ENCODE results near the gene CCBE1.
"Not testable (repeated sequence)": the region's sequence is repeated elsewhere in the genome, so short reads cannot be mapped to it uniquely, and the experiment has no call there.

Gene CCBE1

GRCh38 chr18:59674186-59674902 is 22.9 kb downstream of the CCBE1 start:
- no peaks in the 10 kb centered on the region for H4K20me1 ChIP-seq
- H3K27me3 ChIP-seq, result no peaks in the 10 kb centered on the region
- H3K27ac ChIP-seq, result no peak overlapping the region
- no peak overlapping the region for H3K4me2 ChIP-seq
- H3K4me1 ChIP-seq, result no peaks in the 10 kb centered on the region
- H3K4me3 ChIP-seq, result no peak overlapping the region
- H3K36me3 ChIP-seq, result no peaks in the 10 kb centered on the region
- no peaks in the 10 kb centered on the region for H3K9me3 ChIP-seq (replicated peaks in 1 of 11)
- peak in 1 of 11 experiments; percentile 20; a peak in 1 of 22 replicates for TF ChIP-seq Cebpa-rat (IDR thresholded peaks at IDR 0.05)
- no peak overlapping the region for H3K9ac ChIP-seq

DNA sequence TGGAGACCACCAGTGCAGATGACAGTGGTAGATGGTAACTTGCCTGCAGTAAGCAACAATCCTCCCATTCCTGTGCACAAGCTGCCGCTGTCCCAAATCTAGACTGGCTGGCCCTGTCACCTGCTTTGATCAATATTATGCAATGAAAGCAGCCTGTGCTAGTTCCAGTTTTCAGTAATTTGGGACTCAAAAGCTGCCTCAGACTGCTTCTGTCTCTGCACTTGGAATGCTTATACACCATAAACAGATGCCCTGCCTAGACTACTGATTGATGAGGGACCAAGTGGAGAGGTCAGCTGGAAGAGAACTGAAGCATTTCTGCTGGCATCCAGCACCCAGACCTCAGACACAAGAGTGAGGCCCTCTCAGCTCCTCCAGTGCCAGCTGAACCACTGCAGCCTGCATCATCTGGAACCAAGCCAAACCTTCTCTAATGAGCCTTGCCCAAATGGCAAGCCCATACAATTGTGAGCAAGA is 24.9 kb downstream of the CCBE1 start:
- Histone ChIP-seq H3K4me1 (no peaks in the 10 kb centered on the region), H3K9me3 (replicated peaks in 1 of 11) (no peaks in the 10 kb centered on the region), H3K4me2 (no peak overlapping the region), H3K9ac (no peak overlapping the region), H3K4me3 (no peak overlapping the region), H3K27me3 (no peaks in the 10 kb centered on the region), H3K27ac (no peak overlapping the region), H4K20me1 (no peaks in the 10 kb centered on the region), H3K36me3 (no peaks in the 10 kb centered on the region)
- no peak for TF ChIP-seq Cebpa-rat (IDR thresholded peaks at IDR 0.05)

DNA sequence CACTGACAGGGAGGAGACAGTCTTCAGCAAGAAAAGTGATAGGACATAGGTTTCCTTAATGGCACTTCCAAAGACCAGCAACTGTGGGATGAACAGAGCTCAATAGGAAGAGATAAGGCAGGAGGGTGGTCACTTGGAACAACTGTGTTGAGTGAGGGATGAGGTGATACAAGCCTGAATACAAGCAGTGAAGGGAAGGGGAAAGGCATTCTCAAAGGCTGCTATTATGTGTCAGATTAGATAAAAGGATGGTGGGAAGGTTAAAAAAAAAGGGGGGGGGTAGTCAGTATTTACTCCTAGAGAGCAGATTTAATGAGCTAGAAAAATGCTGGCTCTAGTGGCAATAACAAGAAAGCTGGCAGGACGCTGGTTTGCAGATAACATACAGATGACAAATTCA is 25.7 kb downstream of the CCBE1 start:
- Histone ChIP-seq H3K9me3 (replicated peaks in 1 of 11) (no peaks in the 10 kb centered on the region), H4K20me1 (no peaks in the 10 kb centered on the region), H3K4me2 (no peak overlapping the region), H3K9ac (no peak overlapping the region), H3K4me1 (no peaks in the 10 kb centered on the region), H3K27me3 (no peaks in the 10 kb centered on the region), H3K27ac (no peak overlapping the region), H3K4me3 (no peak overlapping the region), H3K36me3 (no peaks in the 10 kb centered on the region)
- no peak for TF ChIP-seq Cebpa-rat (IDR thresholded peaks at IDR 0.05)

DNA sequence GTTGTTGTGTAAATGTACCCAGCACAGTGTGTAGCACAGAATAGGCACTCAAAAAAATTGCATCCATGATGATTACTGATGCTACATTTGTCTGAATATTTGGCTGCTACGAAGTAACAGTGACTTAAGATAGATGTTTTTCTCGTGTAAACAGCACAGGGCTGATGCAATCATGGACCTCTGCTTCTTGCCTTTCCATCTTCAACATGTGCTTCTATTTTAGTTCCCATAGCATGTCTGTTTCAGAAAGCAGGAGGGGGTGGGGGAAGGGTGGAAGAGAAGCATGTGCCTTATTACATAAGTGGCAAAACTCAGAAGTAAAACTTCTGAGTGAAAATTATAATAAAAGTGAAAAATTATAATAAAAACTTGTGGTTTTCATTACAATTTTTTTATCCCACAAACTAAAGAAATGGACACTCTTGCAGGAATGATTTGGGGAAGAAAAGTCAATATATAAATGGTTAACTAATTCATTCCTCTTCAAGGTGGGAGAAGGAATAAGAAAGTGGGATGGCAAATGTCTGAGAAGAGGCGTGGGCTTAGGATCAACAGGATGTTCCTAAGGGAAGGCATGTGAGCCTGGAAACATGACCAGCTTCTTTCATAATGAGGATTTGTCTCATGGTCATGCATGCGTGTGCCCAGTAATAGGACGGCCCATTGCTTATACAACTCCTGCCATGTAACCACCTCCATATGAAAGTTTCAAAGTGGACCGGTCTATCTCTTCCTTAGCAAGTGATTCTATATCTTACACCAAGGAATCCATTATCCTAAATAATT is 27.2 kb downstream of the CCBE1 start:
- no peaks in the 10 kb centered on the region for H3K36me3 ChIP-seq
- H3K9ac ChIP-seq, result no peak overlapping the region
- H3K4me1 ChIP-seq, result no peaks in the 10 kb centered on the region
- no peak overlapping the region for H3K27ac ChIP-seq
- H4K20me1 ChIP-seq, result no peaks in the 10 kb centered on the region
- no peaks in the 10 kb centered on the region for H3K27me3 ChIP-seq
- H3K4me3 ChIP-seq, result no peak overlapping the region
- TF ChIP-seq Cebpa-rat (IDR thresholded peaks at IDR 0.05), result no peak
- H3K9me3 ChIP-seq (replicated peaks in 1 of 11), result no peaks in the 10 kb centered on the region
- no peak overlapping the region for H3K4me2 ChIP-seq

DNA sequence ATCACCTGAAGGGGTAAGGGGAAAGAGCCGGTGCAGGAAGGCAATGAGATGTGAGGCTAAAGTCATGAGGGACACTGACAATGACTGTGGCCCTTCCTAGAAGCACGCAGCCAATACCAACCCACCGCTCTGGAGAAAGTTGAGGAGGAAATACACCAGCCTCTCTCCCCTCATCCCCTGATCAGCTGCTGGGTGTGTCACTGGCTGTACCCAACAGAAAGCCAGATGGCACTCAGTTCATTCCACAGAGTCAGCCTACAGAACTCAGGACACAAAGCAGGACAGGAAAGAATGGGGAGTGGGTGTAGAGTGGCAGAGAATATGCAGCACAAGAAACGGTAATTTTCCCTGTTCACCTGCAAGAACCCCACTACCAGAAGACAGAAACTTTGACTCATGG is 29.7 kb downstream of the CCBE1 start:
- Histone ChIP-seq H3K4me1 (no peaks in the 10 kb centered on the region), H4K20me1 (no peaks in the 10 kb centered on the region), H3K4me2 (no peak overlapping the region), H3K9me3 (replicated peaks in 1 of 11) (no peaks in the 10 kb centered on the region), H3K9ac (no peak overlapping the region), H3K27ac (no peak overlapping the region), H3K27me3 (no peaks in the 10 kb centered on the region), H3K4me3 (no peak overlapping the region), H3K36me3 (no peaks in the 10 kb centered on the region)
- TF ChIP-seq Cebpa-rat (IDR thresholded peaks at IDR 0.05), result no peak

GRCh38 chr18:59666007-59666402 is 31.2 kb downstream of the CCBE1 start:
- not testable (repeated sequence) for H4K20me1 ChIP-seq; H3K27me3 ChIP-seq; H3K4me3 ChIP-seq; H3K9ac ChIP-seq; H3K4me2 ChIP-seq; H3K27ac ChIP-seq; H3K9me3 ChIP-seq (replicated peaks in 1 of 11); H3K36me3 ChIP-seq; H3K4me1 ChIP-seq

DNA sequence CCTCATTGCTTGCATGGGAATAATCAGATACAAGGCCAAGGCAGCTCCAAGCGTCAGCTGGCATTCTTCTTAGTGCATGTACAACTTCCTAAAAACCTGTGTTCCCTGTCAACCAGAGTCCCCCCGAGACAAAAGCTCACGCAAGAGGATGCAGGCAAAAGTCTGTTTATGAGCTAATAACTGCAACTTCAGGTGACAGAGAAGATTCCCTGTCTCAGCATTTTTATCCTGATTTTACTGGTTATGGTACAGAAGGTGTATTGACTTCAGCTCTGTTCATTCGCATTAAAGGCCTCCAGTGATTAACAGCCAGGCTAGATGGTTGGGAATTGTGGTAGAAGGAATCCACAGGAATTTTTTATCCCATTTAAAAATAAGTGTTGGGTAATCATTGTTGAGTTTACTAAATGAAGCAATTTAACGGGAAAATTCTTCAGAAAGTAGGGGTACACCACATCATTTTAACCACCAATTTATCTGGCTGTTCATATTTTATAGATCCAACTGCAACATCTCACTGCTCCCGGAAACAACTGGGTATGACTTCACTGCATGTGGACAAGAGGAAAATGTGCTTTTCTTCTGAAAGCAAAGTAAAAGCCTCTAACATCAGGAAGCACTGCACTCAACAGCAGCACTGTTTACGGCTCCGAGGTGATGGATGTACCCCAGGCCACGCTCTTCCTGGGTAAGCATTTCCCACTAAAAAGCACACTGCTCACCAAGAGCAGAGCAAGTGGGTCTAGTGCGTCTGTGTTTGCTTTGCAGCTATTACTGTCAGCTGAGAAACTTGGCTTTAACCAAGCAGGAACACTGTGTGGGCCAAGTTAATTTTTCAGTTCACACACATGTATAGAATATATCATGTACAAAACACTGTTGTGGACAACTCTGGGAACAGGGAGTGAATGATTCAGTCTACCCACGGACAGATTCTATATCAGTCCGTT is 31.9 kb downstream of the CCBE1 start:
- no peaks in the 10 kb centered on the region for H3K9me3 ChIP-seq (replicated peaks in 1 of 11)
- H4K20me1 ChIP-seq, result no peaks in the 10 kb centered on the region
- H3K36me3 ChIP-seq, result no peaks in the 10 kb centered on the region
- no peaks in the 10 kb centered on the region for H3K4me1 ChIP-seq
- no peak overlapping the region for H3K9ac ChIP-seq
- H3K4me3 ChIP-seq, result no peak overlapping the region
- no peak overlapping the region for H3K27ac ChIP-seq
- no peak for TF ChIP-seq Cebpa-rat (IDR thresholded peaks at IDR 0.05)
- H3K4me2 ChIP-seq, result no peak overlapping the region
- H3K27me3 ChIP-seq, result no peaks in the 10 kb centered on the region

DNA sequence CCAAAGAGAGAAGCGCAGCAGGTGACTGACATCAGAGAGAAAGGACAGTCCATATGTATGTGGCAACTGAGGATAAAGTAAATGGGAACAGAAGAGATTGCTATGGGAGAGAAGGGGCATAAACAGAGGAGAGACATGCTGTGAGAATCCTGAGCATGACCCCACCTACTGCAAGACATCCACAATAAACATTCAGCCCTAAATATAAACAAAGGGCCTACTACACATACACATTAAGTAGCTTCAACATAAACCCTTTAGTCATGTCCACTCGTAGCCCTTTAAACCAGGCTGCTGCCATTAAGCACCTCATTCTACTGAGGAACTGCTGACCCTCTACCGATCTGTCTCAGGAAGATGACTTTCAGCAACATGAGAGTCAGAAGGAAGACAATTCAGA is 32.9 kb downstream of the CCBE1 start:
- Histone ChIP-seq H3K9me3 (replicated peaks in 1 of 11) (no peaks in the 10 kb centered on the region), H4K20me1 (no peaks in the 10 kb centered on the region), H3K9ac (no peak overlapping the region), H3K36me3 (no peaks in the 10 kb centered on the region), H3K27me3 (no peaks in the 10 kb centered on the region), H3K4me3 (no peak overlapping the region), H3K4me1 (no peaks in the 10 kb centered on the region), H3K4me2 (no peak overlapping the region), H3K27ac (no peak overlapping the region)
- no peak for TF ChIP-seq Cebpa-rat (IDR thresholded peaks at IDR 0.05)

DNA sequence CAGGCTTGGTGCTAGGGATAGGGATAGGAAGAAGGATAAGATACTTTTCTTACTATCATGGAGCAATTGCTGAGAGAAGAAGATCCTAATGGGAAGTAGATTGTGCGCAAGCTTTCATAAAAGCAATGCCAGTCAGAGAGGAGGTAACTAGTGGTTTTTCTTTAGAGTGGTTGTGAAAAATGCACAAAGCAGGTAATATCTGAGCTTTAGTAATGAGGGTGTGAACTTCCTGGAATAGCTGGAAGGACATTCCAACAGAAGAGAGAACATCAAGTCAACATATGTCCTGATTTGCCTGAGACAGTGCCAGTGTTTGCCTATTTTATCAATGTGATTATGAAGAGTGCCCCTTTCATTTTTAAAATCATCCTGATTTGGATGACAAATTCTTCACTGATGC is 34.1 kb downstream of the CCBE1 start:
- Histone ChIP-seq H3K9me3 (replicated peaks in 1 of 11) (no peaks in the 10 kb centered on the region), H3K27ac (no peak overlapping the region), H3K4me2 (no peak overlapping the region), H3K4me1 (no peaks in the 10 kb centered on the region), H3K36me3 (no peaks in the 10 kb centered on the region), H3K4me3 (no peak overlapping the region), H3K9ac (no peak overlapping the region), H4K20me1 (no peaks in the 10 kb centered on the region), H3K27me3 (no peaks in the 10 kb centered on the region)
- no peak for TF ChIP-seq Cebpa-rat (IDR thresholded peaks at IDR 0.05)
